Neural cell (in vitro differentiated cells): ENCODE data around the gene DDX54. TPM values are rescaled to one million over a fixed set of nuclear protein-coding genes. Genes with fewer than 3 reads are reported as not detected.

ENCODE experiments used
- H2AFZ ChIP-seq: fragments of 200-600, 300-800 bp; sonication (generic), shearing (Covaris generic); 2 replicates; pipeline ENCODE4 v1.6.0; 2014; ENCODE audit warnings: low read depth, mild to moderate bottlenecking, antibody characterized with exemption, low read length, moderate library complexity
- H3F3A ChIP-seq: fragments of 200-600 bp; shearing (Covaris generic); 2 replicates; pipeline ENCODE4 v1.6.1; 2016; ENCODE audit warnings: mild to moderate bottlenecking, moderate library complexity, mixed read lengths, antibody characterized with exemption, low read length; ENCODE audit not compliant: insufficient read depth, poor library complexity, severe bottlenecking
- H3K27ac ChIP-seq: fragments of 200-600, 300-800 bp; sonication (generic), shearing (Covaris generic); 2 replicates; pipeline ENCODE4 v1.5.1; 2014; ENCODE audit warnings: mild to moderate bottlenecking, low read length, moderate library complexity
- H3K27me3 ChIP-seq: fragments of 300-800, 200-600 bp; sonication (generic), shearing (Covaris generic); 2 replicates; pipeline ENCODE4 v1.6.0; 2014; ENCODE audit warnings: mild to moderate bottlenecking, low read depth, low read length, moderate library complexity; ENCODE audit not compliant: insufficient read depth
- H3K36me3 ChIP-seq: fragments of 300-800, 200-600 bp; sonication (generic), shearing (Covaris generic); 2 replicates; pipeline ENCODE4 v1.5.1; 2014; ENCODE audit warnings: mild to moderate bottlenecking, antibody characterized with exemption, low read length, moderate library complexity; ENCODE audit not compliant: insufficient read depth
- H3K4me2 ChIP-seq: fragments of 300-800, 200-600 bp; sonication (generic), shearing (Covaris generic); 2 replicates; pipeline ENCODE4 v1.6.0; 2014; ENCODE audit warnings: mild to moderate bottlenecking, low read length
- H3K4me3 ChIP-seq: fragments of 300-800, 200-600 bp; sonication (generic), shearing (Covaris generic); 2 replicates; pipeline ENCODE4 v1.5.1; 2014; ENCODE audit warnings: mild to moderate bottlenecking, low read length, moderate library complexity
- H3K79me2 ChIP-seq: fragments of 200-600 bp; shearing (Covaris generic); replicated peaks from 2 replicates; pipeline ENCODE4 v1.6.0; 2014; ENCODE audit warnings: mild to moderate bottlenecking, low read length, moderate library complexity; ENCODE audit not compliant: insufficient read depth
- H3K9ac ChIP-seq: fragments of 300-800, 200-600 bp; sonication (generic), shearing (Covaris generic); 2 replicates; pipeline ENCODE4 v1.6.1; 2016; ENCODE audit warnings: mild to moderate bottlenecking, low read length, mixed read lengths
- H3K9me2 ChIP-seq: fragments of 200-600 bp; shearing (Covaris generic); 2 replicates; pipeline ENCODE4 v1.6.1; 2016; ENCODE audit warnings: mild to moderate bottlenecking, low read length, mixed read lengths; ENCODE audit not compliant: insufficient read depth
- H3K9me3 ChIP-seq: fragments of 200-600, 300-800 bp; sonication (generic), shearing (Covaris generic); 2 replicates; pipeline ENCODE4 v1.6.1; 2016; ENCODE audit warnings: mild to moderate bottlenecking, mixed run types, low read length, moderate library complexity, mixed read lengths
- H4K20me1 ChIP-seq: fragments of 200-600 bp; shearing (Covaris generic); 2 replicates; pipeline ENCODE4 v1.6.1; 2016; ENCODE audit warnings: mild to moderate bottlenecking, mixed run types; ENCODE audit not compliant: insufficient read depth
- CTCF ChIP-seq: fragments of 450-650 bp; IDR thresholded peaks from 2 replicates; pipeline ENCODE4 v1.5.1; 2014; ENCODE audit warnings: antibody characterized with exemption, mild to moderate bottlenecking, moderate library complexity; ENCODE audit not compliant: poor library complexity, severe bottlenecking
- EP300 ChIP-seq: fragments of 450-650 bp; conservative IDR thresholded peaks from 2 replicates; pipeline ENCODE4 v1.6.1; 2014; ENCODE audit warnings: antibody characterized with exemption, mild to moderate bottlenecking, moderate library complexity; ENCODE audit not compliant: poor library complexity, severe bottlenecking
- EZH2 ChIP-seq: fragments of 200-600, 300-800 bp; shearing (Covaris generic), sonication (generic); IDR thresholded peaks from 2 replicates; pipeline ENCODE4 v1.6.1; 2014; ENCODE audit warnings: antibody characterized with exemption, low read length, borderline replicate concordance, mild to moderate bottlenecking; ENCODE audit not compliant: insufficient read depth, poor library complexity, severe bottlenecking
- MXI1 ChIP-seq: fragments of 450-650 bp; conservative IDR thresholded peaks from 2 replicates; pipeline ENCODE4 v1.6.1; 2014; ENCODE audit warnings: antibody characterized with exemption, mild to moderate bottlenecking; ENCODE audit not compliant: poor library complexity, severe bottlenecking
- POLR2AphosphoS5 ChIP-seq: IDR thresholded peaks from 2 replicates; pipeline ENCODE4 v1.6.1; 2012
- RAD21 ChIP-seq: fragments of 450-650 bp; conservative IDR thresholded peaks from 2 replicates; pipeline ENCODE4 v1.6.1; 2014; ENCODE audit warnings: antibody characterized with exemption, mild to moderate bottlenecking, moderate library complexity
- SMC3 ChIP-seq: fragments of 450-650 bp; conservative IDR thresholded peaks from 2 replicates; pipeline ENCODE4 v1.6.1; 2014; ENCODE audit warnings: antibody characterized with exemption, mild to moderate bottlenecking, moderate library complexity; ENCODE audit not compliant: poor library complexity
- TAF1 ChIP-seq: IDR thresholded peaks from 2 replicates; pipeline ENCODE4 v1.6.1; 2012; ENCODE audit warnings: low read depth
- polyA plus RNA-seq: library from polyadenylated mRNA; depleted of rRNA; stranded (reverse); fragments of >200 nt; gene quantifications from 2 replicates; pipeline ENCODE4 v1.2.3, GENCODE V29; 2014
- TF ChIP-seq, protein P1 (sequence below): IDR thresholded peaks from 2 replicates; pipeline ENCODE4 v1.6.1; 2012; ENCODE audit warnings: borderline replicate concordance

DDX54 gene
- polyA plus RNA-seq, 1 donor from 2014 or later: 63.3 TPM

DNA sequence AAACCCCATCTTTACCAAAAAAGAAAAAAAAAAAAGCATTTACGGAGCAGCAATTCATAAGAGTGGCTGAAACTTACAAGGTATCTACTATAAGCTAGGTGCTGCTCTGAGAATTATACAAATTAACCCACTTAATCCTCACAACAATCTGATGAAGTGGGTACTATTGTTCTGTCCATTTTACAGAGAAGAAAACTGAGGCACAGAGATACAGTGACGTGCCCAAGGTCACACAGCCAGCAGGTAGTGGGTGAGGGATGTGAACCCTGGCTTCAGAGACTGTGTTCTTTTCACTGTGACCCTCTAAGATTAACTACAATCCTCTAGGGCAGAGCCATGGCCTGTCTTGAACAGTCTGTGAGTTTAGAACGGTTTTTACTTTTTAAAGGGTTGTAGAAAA is 3.3 kb downstream of the DDX54 start:
- no peak for TF ChIP-seq EP300
- TF ChIP-seq RAD21: no peak
- no peak for TF ChIP-seq MXI1
- no peak for TF ChIP-seq POLR2AphosphoS5
- TF ChIP-seq EZH2: no peak
- no peak for TF ChIP-seq SMC3
- H3K36me3 ChIP-seq: peaks cover 4% of the 10 kb centered on the region
- no peaks in the 10 kb centered on the region for H3K9me3 ChIP-seq

GRCh38 chr12:113180333-113180732 is 4.9 kb downstream of the DDX54 start:
- Histone ChIP-seq H3F3A (no peaks in the 10 kb centered on the region), H3K9me3 (no peaks in the 10 kb centered on the region), H3K36me3 (peaks cover 8% of the 10 kb centered on the region), H3K79me2 (peaks cover 5% of the 10 kb centered on the region), H3K9me2 (no peaks in the 10 kb centered on the region), H3K9ac (no peak overlapping the region), H3K27ac (no peak overlapping the region), H2AFZ (no peak overlapping the region), H4K20me1 (no peaks in the 10 kb centered on the region), H3K4me3 (no peak overlapping the region), H3K27me3 (no peaks in the 10 kb centered on the region), H3K4me2 (no peak overlapping the region)
- no peak for TF ChIP-seq SMC3
- no peak for TF ChIP-seq MXI1
- TF ChIP-seq POLR2AphosphoS5: no peak
- no peak for TF ChIP-seq TAF1
- TF ChIP-seq EZH2: no peak
- no peak for TF ChIP-seq RAD21
- TF ChIP-seq, protein P1, sequence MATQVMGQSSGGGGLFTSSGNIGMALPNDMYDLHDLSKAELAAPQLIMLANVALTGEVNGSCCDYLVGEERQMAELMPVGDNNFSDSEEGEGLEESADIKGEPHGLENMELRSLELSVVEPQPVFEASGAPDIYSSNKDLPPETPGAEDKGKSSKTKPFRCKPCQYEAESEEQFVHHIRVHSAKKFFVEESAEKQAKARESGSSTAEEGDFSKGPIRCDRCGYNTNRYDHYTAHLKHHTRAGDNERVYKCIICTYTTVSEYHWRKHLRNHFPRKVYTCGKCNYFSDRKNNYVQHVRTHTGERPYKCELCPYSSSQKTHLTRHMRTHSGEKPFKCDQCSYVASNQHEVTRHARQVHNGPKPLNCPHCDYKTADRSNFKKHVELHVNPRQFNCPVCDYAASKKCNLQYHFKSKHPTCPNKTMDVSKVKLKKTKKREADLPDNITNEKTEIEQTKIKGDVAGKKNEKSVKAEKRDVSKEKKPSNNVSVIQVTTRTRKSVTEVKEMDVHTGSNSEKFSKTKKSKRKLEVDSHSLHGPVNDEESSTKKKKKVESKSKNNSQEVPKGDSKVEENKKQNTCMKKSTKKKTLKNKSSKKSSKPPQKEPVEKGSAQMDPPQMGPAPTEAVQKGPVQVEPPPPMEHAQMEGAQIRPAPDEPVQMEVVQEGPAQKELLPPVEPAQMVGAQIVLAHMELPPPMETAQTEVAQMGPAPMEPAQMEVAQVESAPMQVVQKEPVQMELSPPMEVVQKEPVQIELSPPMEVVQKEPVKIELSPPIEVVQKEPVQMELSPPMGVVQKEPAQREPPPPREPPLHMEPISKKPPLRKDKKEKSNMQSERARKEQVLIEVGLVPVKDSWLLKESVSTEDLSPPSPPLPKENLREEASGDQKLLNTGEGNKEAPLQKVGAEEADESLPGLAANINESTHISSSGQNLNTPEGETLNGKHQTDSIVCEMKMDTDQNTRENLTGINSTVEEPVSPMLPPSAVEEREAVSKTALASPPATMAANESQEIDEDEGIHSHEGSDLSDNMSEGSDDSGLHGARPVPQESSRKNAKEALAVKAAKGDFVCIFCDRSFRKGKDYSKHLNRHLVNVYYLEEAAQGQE: no peak
- TF ChIP-seq EP300: no peak
- no peak for TF ChIP-seq CTCF

More for the DNA sequence above, 3.3 kb downstream of the DDX54 start:
- Histone ChIP-seq H2AFZ (no peak overlapping the region), H3K9ac (no peak overlapping the region), H3K9me2 (no peaks in the 10 kb centered on the region), H3K4me2 (no peak overlapping the region), H3K27me3 (no peaks in the 10 kb centered on the region), H4K20me1 (no peaks in the 10 kb centered on the region), H3F3A (no peaks in the 10 kb centered on the region), H3K27ac (no peak overlapping the region), H3K79me2 (peaks cover 10% of the 10 kb centered on the region), H3K4me3 (no peak overlapping the region)
